Measurements from ENCODE around the gene RALGPS1.

The RALGPS1 gene

GRCh38 chr9:126882746-126883145, 31.8 kb upstream of the RALGPS1 start:
- H3K9me3 ChIP-seq (replicated peaks; ENCODE audit: low read length): no peaks in the 10 kb centered on the region

GRCh38 chr9:126883636-126884035, 30.9 kb upstream of the RALGPS1 start:
- H3K36me3 ChIP-seq (ENCODE audit: insufficient read depth, low read length): peaks cover 30% of the 10 kb centered on the region
- H3K4me1 ChIP-seq (ENCODE audit: control insufficient read depth, insufficient read depth, low read length): no peaks in the 10 kb centered on the region
- no peaks in the 10 kb centered on the region for H3K27me3 ChIP-seq (ENCODE audit: control insufficient read depth, insufficient read depth, low read length)
- no peak overlapping the region for H3K9ac ChIP-seq (ENCODE audit: low read depth, low read length)
- no peak overlapping the region for H3K4me2 ChIP-seq (ENCODE audit: low read length)
- no peak overlapping the region for H3K4me3 ChIP-seq (ENCODE audit: low read length)
- no peaks in the 10 kb centered on the region for H3K9me3 ChIP-seq (replicated peaks; ENCODE audit: low read length)

More at GRCh38 chr9:126882746-126883145, 31.8 kb upstream of the RALGPS1 start:
- H3K9ac ChIP-seq (ENCODE audit: low read depth, low read length): no peak overlapping the region
- H3K27me3 ChIP-seq (ENCODE audit: control insufficient read depth, insufficient read depth, low read length): no peaks in the 10 kb centered on the region
- H3K4me1 ChIP-seq (ENCODE audit: control insufficient read depth, insufficient read depth, low read length): no peaks in the 10 kb centered on the region
- H3K4me2 ChIP-seq (ENCODE audit: low read length): no peak overlapping the region
- H3K36me3 ChIP-seq (ENCODE audit: insufficient read depth, low read length): peaks cover 30% of the 10 kb centered on the region
- H3K4me3 ChIP-seq (ENCODE audit: low read length): no peak overlapping the region

- Histone ChIP-seq H3K4me1 (ENCODE audit: control insufficient read depth, insufficient read depth, low read length) (no peaks in the 10 kb centered on the region), H3K36me3 (ENCODE audit: insufficient read depth, low read length) (peaks cover 20% of the 10 kb centered on the region), H3K4me3 (ENCODE audit: low read length) (no peak overlapping the region), H3K9me3 (replicated peaks; ENCODE audit: low read length) (no peaks in the 10 kb centered on the region), H3K4me2 (ENCODE audit: low read length) (no peak overlapping the region), H3K9ac (ENCODE audit: low read depth, low read length) (no peak overlapping the region), H3K27me3 (ENCODE audit: control insufficient read depth, insufficient read depth, low read length) (no peaks in the 10 kb centered on the region)
Measured at GRCh38 chr9:126885131-126885641, 29.4 kb upstream of the RALGPS1 start.

GRCh38 chr9:126886034-126886822, 28.4 kb upstream of the RALGPS1 start:
- Histone ChIP-seq H3K4me3 (ENCODE audit: low read length) (no peak overlapping the region), H3K36me3 (ENCODE audit: insufficient read depth, low read length) (peaks cover 10% of the 10 kb centered on the region), H3K4me1 (ENCODE audit: control insufficient read depth, insufficient read depth, low read length) (no peaks in the 10 kb centered on the region), H3K9me3 (replicated peaks; ENCODE audit: low read length) (no peaks in the 10 kb centered on the region), H3K9ac (ENCODE audit: low read depth, low read length) (no peak overlapping the region), H3K4me2 (ENCODE audit: low read length) (no peak overlapping the region), H3K27me3 (ENCODE audit: control insufficient read depth, insufficient read depth, low read length) (no peaks in the 10 kb centered on the region)

- Histone ChIP-seq H3K4me2 (ENCODE audit: low read length) (no peak overlapping the region), H3K4me3 (ENCODE audit: low read length) (no peak overlapping the region), H3K36me3 (ENCODE audit: insufficient read depth, low read length) (peaks cover 7% of the 10 kb centered on the region), H3K4me1 (ENCODE audit: control insufficient read depth, insufficient read depth, low read length) (no peaks in the 10 kb centered on the region), H3K9me3 (replicated peaks; ENCODE audit: low read length) (no peaks in the 10 kb centered on the region), H3K27me3 (ENCODE audit: control insufficient read depth, insufficient read depth, low read length) (no peaks in the 10 kb centered on the region), H3K9ac (ENCODE audit: low read depth, low read length) (no peak overlapping the region)
Measured at GRCh38 chr9:126886897-126887296, 27.7 kb upstream of the RALGPS1 start.

GRCh38 chr9:126891676-126892075, 22.9 kb upstream of the RALGPS1 start:
- H3K4me2 ChIP-seq (ENCODE audit: low read length): no peak overlapping the region
- H3K27me3 ChIP-seq (ENCODE audit: control insufficient read depth, insufficient read depth, low read length): no peaks in the 10 kb centered on the region
- H3K4me1 ChIP-seq (ENCODE audit: control insufficient read depth, insufficient read depth, low read length): no peaks in the 10 kb centered on the region
- H3K9ac ChIP-seq (ENCODE audit: low read depth, low read length): no peak overlapping the region
- H3K9me3 ChIP-seq (replicated peaks; ENCODE audit: low read length): no peaks in the 10 kb centered on the region
- no peak overlapping the region for H3K4me3 ChIP-seq (ENCODE audit: low read length)
- no peaks in the 10 kb centered on the region for H3K36me3 ChIP-seq (ENCODE audit: insufficient read depth, low read length)

- H3K4me3 ChIP-seq (ENCODE audit: low read length): no peak overlapping the region
- H3K36me3 ChIP-seq (ENCODE audit: insufficient read depth, low read length): no peaks in the 10 kb centered on the region
- no peaks in the 10 kb centered on the region for H3K9me3 ChIP-seq (replicated peaks; ENCODE audit: low read length)
- H3K4me1 ChIP-seq (ENCODE audit: control insufficient read depth, insufficient read depth, low read length): no peaks in the 10 kb centered on the region
- H3K4me2 ChIP-seq (ENCODE audit: low read length): no peak overlapping the region
- peaks cover 4% of the 10 kb centered on the region for H3K27me3 ChIP-seq (ENCODE audit: control insufficient read depth, insufficient read depth, low read length)
- no peak overlapping the region for H3K9ac ChIP-seq (ENCODE audit: low read depth, low read length)
Measured at GRCh38 chr9:126893079-126893478, 21.5 kb upstream of the RALGPS1 start.

GRCh38 chr9:126894052-126894603, 20.5 kb upstream of the RALGPS1 start:
- H3K36me3 ChIP-seq (ENCODE audit: insufficient read depth, low read length): no peaks in the 10 kb centered on the region
- no peak overlapping the region for H3K4me3 ChIP-seq (ENCODE audit: low read length)
- no peak overlapping the region for H3K4me2 ChIP-seq (ENCODE audit: low read length)
- no peaks in the 10 kb centered on the region for H3K4me1 ChIP-seq (ENCODE audit: control insufficient read depth, insufficient read depth, low read length)
- H3K9ac ChIP-seq (ENCODE audit: low read depth, low read length): no peak overlapping the region
- H3K9me3 ChIP-seq (replicated peaks; ENCODE audit: low read length): no peaks in the 10 kb centered on the region
- H3K27me3 ChIP-seq (ENCODE audit: control insufficient read depth, insufficient read depth, low read length): peaks cover 4% of the 10 kb centered on the region

GRCh38 chr9:126902210-126902609, 12.4 kb upstream of the RALGPS1 start:
- H3K36me3 ChIP-seq (ENCODE audit: insufficient read depth, low read length): no peaks in the 10 kb centered on the region
- H3K9me3 ChIP-seq (replicated peaks; ENCODE audit: low read length): no peaks in the 10 kb centered on the region
- H3K4me2 ChIP-seq (ENCODE audit: low read length): no peak overlapping the region
- H3K4me1 ChIP-seq (ENCODE audit: control insufficient read depth, insufficient read depth, low read length): no peaks in the 10 kb centered on the region
- H3K4me3 ChIP-seq (ENCODE audit: low read length): no peak overlapping the region
- H3K27me3 ChIP-seq (ENCODE audit: control insufficient read depth, insufficient read depth, low read length): peaks cover 32% of the 10 kb centered on the region
- H3K9ac ChIP-seq (ENCODE audit: low read depth, low read length): no peak overlapping the region

GRCh38 chr9:126904586-126904985, 10.0 kb upstream of the RALGPS1 start:
- Histone ChIP-seq H3K27me3 (ENCODE audit: control insufficient read depth, insufficient read depth, low read length) (peaks cover 45% of the 10 kb centered on the region), H3K9ac (ENCODE audit: low read depth, low read length) (no peak overlapping the region), H3K4me3 (ENCODE audit: low read length) (no peak overlapping the region), H3K4me2 (ENCODE audit: low read length) (no peak overlapping the region), H3K36me3 (ENCODE audit: insufficient read depth, low read length) (no peaks in the 10 kb centered on the region), H3K9me3 (replicated peaks; ENCODE audit: low read length) (no peaks in the 10 kb centered on the region), H3K4me1 (ENCODE audit: control insufficient read depth, insufficient read depth, low read length) (no peaks in the 10 kb centered on the region)

- Histone ChIP-seq H3K9me3 (replicated peaks; ENCODE audit: low read length) (no peaks in the 10 kb centered on the region), H3K27me3 (ENCODE audit: control insufficient read depth, insufficient read depth, low read length) (peaks cover 48% of the 10 kb centered on the region), H3K4me1 (ENCODE audit: control insufficient read depth, insufficient read depth, low read length) (no peaks in the 10 kb centered on the region), H3K9ac (ENCODE audit: low read depth, low read length) (no peak overlapping the region), H3K4me3 (ENCODE audit: low read length) (no peak overlapping the region), H3K4me2 (ENCODE audit: low read length) (no peak overlapping the region), H3K36me3 (ENCODE audit: insufficient read depth, low read length) (no peaks in the 10 kb centered on the region)
Measured at GRCh38 chr9:126906091-126906490, 8.5 kb upstream of the RALGPS1 start.

- no peak overlapping the region for H3K9ac ChIP-seq (ENCODE audit: low read depth, low read length)
- no peaks in the 10 kb centered on the region for H3K36me3 ChIP-seq (ENCODE audit: insufficient read depth, low read length)
- H3K4me2 ChIP-seq (ENCODE audit: low read length): no peak overlapping the region
- no peaks in the 10 kb centered on the region for H3K9me3 ChIP-seq (replicated peaks; ENCODE audit: low read length)
- H3K4me1 ChIP-seq (ENCODE audit: control insufficient read depth, insufficient read depth, low read length): no peaks in the 10 kb centered on the region
- H3K4me3 ChIP-seq (ENCODE audit: low read length): no peak overlapping the region
- H3K27me3 ChIP-seq (ENCODE audit: control insufficient read depth, insufficient read depth, low read length): peaks cover 47% of the 10 kb centered on the region
Measured at GRCh38 chr9:126907058-126907457, 7.5 kb upstream of the RALGPS1 start.
